ENCODE measurements around the gene SH3PXD2A.

DNA sequence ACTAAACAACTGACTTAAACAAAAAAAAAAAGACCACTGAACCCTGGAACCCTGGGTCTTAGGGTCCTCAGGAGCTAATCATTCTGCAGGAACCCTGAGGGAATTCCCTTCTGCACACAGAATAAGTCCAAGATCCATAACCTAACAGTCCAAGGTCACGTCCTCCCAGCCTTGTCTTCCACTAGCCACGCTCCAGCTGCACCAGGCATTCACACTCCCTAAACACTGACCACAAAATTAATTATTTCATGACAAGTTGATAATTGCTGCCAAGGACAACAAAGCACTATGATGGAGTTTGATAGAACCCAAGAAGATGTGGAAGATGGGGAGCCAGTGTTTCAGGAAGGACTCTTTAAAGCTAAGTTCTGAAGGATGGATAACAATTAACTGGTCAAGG lies 130.6 kb downstream of the SH3PXD2A start:
- TF ChIP-seq, protein P1, sequence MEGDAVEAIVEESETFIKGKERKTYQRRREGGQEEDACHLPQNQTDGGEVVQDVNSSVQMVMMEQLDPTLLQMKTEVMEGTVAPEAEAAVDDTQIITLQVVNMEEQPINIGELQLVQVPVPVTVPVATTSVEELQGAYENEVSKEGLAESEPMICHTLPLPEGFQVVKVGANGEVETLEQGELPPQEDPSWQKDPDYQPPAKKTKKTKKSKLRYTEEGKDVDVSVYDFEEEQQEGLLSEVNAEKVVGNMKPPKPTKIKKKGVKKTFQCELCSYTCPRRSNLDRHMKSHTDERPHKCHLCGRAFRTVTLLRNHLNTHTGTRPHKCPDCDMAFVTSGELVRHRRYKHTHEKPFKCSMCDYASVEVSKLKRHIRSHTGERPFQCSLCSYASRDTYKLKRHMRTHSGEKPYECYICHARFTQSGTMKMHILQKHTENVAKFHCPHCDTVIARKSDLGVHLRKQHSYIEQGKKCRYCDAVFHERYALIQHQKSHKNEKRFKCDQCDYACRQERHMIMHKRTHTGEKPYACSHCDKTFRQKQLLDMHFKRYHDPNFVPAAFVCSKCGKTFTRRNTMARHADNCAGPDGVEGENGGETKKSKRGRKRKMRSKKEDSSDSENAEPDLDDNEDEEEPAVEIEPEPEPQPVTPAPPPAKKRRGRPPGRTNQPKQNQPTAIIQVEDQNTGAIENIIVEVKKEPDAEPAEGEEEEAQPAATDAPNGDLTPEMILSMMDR (IDR thresholded peaks at IDR 0.05 in 2 of 3, conservative IDR thresholded peaks at IDR 0.05 in 1 of 3; ENCODE audit: control insufficient read depth in 2 of 3, extremely low read depth in 1 of 3, insufficient read depth in 1 of 3, low read depth in 3 of 3, low read length in 3 of 3): no peak
- TF ChIP-seq, protein P2, sequence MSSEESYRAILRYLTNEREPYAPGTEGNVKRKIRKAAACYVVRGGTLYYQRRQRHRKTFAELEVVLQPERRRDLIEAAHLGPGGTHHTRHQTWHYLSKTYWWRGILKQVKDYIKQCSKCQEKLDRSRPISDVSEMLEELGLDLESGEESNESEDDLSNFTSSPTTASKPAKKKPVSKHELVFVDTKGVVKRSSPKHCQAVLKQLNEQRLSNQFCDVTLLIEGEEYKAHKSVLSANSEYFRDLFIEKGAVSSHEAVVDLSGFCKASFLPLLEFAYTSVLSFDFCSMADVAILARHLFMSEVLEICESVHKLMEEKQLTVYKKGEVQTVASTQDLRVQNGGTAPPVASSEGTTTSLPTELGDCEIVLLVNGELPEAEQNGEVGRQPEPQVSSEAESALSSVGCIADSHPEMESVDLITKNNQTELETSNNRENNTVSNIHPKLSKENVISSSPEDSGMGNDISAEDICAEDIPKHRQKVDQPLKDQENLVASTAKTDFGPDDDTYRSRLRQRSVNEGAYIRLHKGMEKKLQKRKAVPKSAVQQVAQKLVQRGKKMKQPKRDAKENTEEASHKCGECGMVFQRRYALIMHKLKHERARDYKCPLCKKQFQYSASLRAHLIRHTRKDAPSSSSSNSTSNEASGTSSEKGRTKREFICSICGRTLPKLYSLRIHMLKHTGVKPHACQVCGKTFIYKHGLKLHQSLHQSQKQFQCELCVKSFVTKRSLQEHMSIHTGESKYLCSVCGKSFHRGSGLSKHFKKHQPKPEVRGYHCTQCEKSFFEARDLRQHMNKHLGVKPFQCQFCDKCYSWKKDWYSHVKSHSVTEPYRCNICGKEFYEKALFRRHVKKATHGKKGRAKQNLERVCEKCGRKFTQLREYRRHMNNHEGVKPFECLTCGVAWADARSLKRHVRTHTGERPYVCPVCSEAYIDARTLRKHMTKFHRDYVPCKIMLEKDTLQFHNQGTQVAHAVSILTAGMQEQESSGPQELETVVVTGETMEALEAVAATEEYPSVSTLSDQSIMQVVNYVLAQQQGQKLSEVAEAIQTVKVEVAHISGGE (CRISPR knock-in tag; IDR thresholded peaks at IDR 0.05): no peak
- TF ChIP-seq EP300 (IDR thresholded peaks at IDR 0.05; ENCODE audit: borderline replicate concordance in 1 of 2, control insufficient read depth in 1 of 2, low read depth in 2 of 2, low read length in 2 of 2) (no peak), MTA3 (IDR thresholded peaks at IDR 0.05; ENCODE audit: borderline replicate concordance, low read length) (no peak), DPF2 (IDR thresholded peaks at IDR 0.05) (no peak), JUND (IDR thresholded peaks at IDR 0.05; ENCODE audit: low read depth, low read length) (no peak), RAD21 (IDR thresholded peaks at IDR 0.05; ENCODE audit: insufficient read depth, low read depth, low read length) (no peak), POLR2AphosphoS5 (IDR thresholded peaks at IDR 0.05; ENCODE audit: low read length) (no peak)
- TF ChIP-seq, protein P3, sequence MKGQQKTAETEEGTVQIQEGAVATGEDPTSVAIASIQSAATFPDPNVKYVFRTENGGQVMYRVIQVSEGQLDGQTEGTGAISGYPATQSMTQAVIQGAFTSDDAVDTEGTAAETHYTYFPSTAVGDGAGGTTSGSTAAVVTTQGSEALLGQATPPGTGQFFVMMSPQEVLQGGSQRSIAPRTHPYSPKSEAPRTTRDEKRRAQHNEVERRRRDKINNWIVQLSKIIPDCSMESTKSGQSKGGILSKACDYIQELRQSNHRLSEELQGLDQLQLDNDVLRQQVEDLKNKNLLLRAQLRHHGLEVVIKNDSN (IDR thresholded peaks at IDR 0.05; ENCODE audit: borderline replicate concordance, extremely low read length, insufficient read depth, low read depth, low read length): no peak
- TF ChIP-seq, protein P4, sequence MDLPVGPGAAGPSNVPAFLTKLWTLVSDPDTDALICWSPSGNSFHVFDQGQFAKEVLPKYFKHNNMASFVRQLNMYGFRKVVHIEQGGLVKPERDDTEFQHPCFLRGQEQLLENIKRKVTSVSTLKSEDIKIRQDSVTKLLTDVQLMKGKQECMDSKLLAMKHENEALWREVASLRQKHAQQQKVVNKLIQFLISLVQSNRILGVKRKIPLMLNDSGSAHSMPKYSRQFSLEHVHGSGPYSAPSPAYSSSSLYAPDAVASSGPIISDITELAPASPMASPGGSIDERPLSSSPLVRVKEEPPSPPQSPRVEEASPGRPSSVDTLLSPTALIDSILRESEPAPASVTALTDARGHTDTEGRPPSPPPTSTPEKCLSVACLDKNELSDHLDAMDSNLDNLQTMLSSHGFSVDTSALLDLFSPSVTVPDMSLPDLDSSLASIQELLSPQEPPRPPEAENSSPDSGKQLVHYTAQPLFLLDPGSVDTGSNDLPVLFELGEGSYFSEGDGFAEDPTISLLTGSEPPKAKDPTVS (IDR thresholded peaks at IDR 0.05; ENCODE audit: low read depth, low read length): no peak

Data from GM12878 (cell line).